A204.1 (cell line): ENCODE results near the gene NT5DC4.

Experiments
- FAIRE-seq: peaks from 2 replicates; lab custom pipeline; 2012; peaks lifted over from hg19 to GRCh38; lab: Jason Lieb, UNC

NT5DC4 gene

GRCh38 chr2:112787729-112788393 lies 67.0 kb downstream of the NT5DC4 start:
- FAIRE-seq = no peak

GRCh38 chr2:112788653-112789052 lies 67.8 kb downstream of the NT5DC4 start:
- no peak for FAIRE-seq
